Limb (tissue), 2 donors: ENCODE data around the gene TENM4.

Experiments used
- DNase-seq, 2 donors: peaks; one replicate each; pipeline ENCODE4 v3.0.0-alpha.2; 2016; ENCODE audit errors: extremely low spot score in 2 of 2

TENM4 gene

GRCh38 chr11:79035881-79036280 is 404.9 kb downstream of the TENM4 start:
- DNase-seq, result no peak

GRCh38 chr11:79033833-79034232 is 407.0 kb downstream of the TENM4 start:
- no peak for DNase-seq

- no peak for DNase-seq
These were observed 410.4 kb downstream of the TENM4 start for GRCh38 chr11:79030448-79030847.

GRCh38 chr11:79028225-79028624 is 412.6 kb downstream of the TENM4 start:
- DNase-seq, result no peak

GRCh38 chr11:79026803-79027445 is 413.9 kb downstream of the TENM4 start:
- no peak for DNase-seq

- no peak for DNase-seq
These were observed 415.2 kb downstream of the TENM4 start for GRCh38 chr11:79025622-79026021.

- DNase-seq, result no peak
These were observed 415.7 kb downstream of the TENM4 start for GRCh38 chr11:79025097-79025496.

- no peak for DNase-seq
These were observed 418.6 kb downstream of the TENM4 start for GRCh38 chr11:79022265-79022664.

DNA sequence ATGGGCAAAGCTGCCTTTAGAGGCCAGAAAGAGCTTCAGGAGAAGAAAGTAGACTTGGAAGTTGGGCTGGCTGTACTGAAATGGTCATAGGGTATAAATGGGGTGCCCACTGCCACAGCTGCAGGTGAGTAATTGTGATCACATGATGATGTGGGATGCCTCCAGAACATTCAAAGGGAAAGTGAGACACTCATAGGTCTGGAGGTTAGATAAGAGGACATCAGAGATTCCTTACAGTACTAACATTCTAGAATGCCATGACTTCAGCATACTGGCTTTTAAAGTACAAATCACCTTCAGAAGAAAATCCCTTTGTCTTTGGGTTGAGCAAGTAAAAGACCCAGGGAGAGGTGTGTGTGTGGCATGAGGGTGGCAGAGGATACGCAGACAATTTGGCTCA is 419.2 kb downstream of the TENM4 start:
- DNase-seq, result no peak

DNA sequence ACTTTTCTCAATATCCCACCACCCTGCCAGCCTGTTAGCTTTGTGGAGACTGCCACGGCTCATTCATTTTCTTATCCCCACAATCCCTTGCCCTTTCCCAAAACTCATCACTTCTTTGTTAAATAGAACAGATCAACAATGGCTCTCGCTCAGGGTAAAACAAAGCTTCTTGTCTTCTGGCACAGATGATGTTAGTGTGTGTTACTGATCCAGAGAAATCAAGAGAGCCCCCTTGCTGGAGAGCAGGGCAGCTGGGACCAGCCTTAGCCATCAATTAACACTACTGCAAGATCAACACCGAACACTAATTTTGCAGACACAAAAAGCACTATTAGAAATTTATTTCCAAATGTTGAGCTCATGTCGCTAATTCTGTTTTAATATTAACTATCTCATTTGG is 420.9 kb downstream of the TENM4 start:
- DNase-seq, result no peak

GRCh38 chr11:79019277-79019676 is 421.6 kb downstream of the TENM4 start:
- no peak for DNase-seq

DNA sequence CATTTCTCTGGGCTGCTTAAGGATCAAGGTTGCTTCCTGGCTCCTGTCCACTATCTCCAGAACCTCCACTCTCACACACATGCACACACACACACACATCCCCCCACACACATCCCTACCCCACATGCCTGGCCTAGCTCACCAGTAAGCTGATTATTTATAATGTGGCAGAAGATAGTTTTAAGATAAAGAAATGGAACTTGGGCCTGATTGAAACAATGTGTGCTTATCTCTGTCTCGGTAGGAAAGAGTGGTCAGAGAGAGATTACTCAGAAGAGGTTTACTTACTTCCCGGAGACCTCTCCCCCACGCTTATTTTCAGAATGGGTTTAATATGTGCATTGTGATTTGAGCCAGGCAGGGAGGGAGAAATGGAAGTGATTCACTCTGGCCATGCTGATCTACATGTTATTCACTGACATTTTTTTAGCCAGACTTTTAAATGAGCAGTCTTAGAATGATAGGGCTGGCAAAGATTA is 422.4 kb downstream of the TENM4 start:
- DNase-seq, result no peak

DNA sequence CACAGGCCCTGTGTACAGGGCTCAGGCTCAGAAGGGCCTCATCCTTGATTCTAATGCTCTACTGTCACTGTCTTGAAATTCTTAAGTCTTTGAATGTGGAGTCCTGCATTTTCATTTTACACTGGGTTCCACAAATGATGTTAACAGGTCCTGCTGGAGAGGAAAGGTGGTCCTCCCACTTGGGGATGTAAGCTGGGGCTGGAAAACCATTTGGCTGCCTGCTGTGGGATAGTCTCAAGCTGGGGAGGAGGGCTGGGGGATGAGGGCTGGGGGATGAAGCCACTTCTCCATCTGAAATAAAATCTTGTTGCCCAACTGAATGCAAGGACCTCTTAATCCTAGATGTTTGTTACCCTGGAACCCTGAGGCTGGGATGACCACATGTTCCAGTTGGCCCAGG is 423.0 kb downstream of the TENM4 start:
- no peak for DNase-seq

GRCh38 chr11:79013509-79013908 is 427.3 kb downstream of the TENM4 start:
- no peak for DNase-seq

- no peak for DNase-seq
These were observed 429.5 kb downstream of the TENM4 start for GRCh38 chr11:79011357-79011756.

DNA sequence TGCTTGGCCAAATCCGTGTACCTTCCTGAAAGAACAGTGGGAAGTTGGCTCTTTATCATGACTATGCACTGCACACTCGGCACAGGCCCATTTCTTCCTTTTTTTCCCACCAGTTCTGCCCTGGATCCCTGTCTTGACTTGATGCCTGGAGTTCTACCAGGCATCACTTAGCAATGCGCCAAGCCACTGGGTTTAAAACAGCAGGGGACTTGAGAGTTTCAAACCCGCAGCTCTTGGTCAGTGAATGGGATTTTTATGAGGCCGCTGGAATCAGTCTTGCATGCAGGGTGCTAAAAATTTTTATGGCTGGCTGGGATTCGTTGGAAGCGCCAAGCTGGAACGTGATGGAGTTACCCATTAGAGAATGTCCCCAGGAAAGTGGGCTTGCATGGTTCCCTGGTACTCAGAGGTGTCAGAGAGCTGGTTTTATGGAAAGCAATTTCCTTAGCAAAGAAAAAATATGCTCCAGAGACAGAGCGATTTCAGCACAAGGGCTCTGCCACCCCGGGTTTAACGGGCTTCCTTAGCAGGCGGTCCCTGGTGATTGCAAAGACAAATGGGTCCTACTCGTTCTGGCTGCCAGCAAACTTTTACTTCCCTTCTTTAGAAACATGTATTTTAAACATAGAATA is 432.9 kb downstream of the TENM4 start:
- no peak for DNase-seq

DNA sequence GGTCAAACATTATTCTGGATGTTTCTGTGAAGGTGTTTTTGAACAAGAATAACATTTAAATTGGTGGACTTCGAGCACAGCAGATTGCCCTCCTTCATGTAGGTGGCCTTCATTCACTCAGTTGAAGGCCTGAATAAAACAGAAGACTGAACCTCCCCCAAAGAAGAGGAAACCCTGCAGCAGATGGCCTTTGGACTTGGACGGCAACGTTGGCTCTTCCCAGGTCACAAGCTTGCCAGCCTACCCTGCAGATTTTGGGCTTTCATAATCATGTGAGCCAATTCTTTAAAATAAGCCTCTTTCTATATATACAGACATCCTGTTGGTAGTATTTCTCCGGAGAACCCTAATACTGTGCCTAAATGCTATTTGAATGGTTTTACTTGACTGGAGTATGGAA is 434.0 kb downstream of the TENM4 start:
- DNase-seq, result no peak

DNA sequence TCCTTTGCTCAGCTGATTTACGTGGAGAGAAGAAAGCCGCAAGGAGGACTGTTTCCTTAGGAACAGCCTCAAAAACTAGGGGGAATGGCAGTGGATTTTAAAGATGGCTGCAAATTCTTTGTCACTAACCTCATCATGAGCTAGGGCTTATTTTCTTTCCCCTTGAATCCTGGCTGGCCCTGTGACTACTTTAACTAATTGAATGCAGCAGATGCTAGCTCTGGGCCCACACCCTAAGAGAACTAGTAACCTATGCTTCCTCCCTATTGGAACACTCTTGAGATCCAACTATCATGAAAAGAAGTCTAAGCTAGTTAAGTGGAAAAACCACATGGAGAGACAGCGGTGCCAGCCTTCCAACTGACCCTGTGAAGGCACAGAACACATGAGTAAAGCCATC is 444.8 kb downstream of the TENM4 start:
- no peak for DNase-seq

- DNase-seq, result no peak
These were observed 445.7 kb downstream of the TENM4 start for GRCh38 chr11:78995171-78995570.

DNA sequence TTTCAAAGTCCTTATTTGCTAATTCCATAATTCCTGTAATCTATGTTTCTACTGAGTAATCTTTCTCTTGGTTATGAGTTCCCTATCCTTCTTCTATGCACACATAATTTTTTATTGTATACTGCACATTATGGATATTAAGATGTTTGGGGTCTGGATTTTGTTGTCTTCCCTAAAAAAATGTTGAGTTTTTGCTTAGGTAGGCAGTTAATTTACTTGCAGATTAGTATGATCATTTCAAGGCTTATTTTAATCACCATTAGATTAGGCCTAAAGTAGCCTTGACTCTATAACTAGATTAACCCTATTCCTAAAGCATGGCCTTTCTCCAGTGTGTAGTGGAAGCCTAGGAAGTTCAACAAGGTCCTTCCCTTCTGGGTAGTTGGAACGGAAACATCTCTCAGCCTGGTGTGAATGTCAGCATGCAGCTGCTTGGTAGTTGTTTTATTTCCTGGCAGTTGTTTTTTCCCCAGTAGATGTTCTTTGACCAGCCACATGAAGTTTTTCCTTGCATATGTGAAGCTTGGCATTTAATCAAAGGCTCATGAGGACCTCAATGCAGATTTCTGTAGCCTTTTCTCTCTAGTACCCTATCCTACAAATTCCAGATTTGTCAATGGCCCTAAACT is 446.9 kb downstream of the TENM4 start:
- no peak for DNase-seq

GRCh38 chr11:78991681-78992080 is 449.1 kb downstream of the TENM4 start:
- no peak for DNase-seq

DNA sequence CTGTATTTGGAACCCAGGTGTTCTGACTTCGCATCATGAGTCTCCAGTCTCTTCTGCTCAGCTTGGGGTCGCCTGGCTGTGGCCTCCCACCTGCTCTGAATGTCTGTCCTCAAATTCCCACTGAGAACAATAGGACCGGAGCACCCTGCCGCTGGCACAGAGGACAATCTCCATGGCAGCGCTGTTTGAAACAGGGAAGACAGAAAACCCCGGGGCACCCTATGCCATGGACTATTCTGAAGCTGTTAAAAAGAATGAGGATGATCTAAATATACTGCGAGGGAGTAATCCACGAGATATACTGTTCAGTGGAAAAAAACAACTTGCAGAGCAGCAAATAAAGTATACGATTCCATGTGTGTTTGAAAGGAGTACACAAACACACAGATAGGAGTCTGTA is 450.6 kb downstream of the TENM4 start:
- DNase-seq, result no peak

GRCh38 chr11:78987748-78988147 is 453.1 kb downstream of the TENM4 start:
- no peak for DNase-seq
